Pulmonary artery endothelial cell (primary cell): ENCODE results near the gene AGA. TPM values are rescaled to one million over a fixed set of nuclear protein-coding genes. Genes with fewer than 3 reads are reported as not detected.

Experiments used
- DNase-seq: peaks from one replicate; pipeline ENCODE4 v3.0.0-alpha.2; 2011; ENCODE audit warnings: low read depth, low spot score
- total RNA-seq: library from RNA; depleted of rRNA; stranded (reverse); fragments of >200 nt; gene quantifications from 2 replicates; pipeline ENCODE4 v1.2.3, GENCODE V29; 2014

The AGA gene
- 20.3 and 35.4 TPM in 2 replicates for total RNA-seq

- peak; percentile 79 for DNase-seq
Observed at GRCh38 chr4:177441803-177442622, at the start of gene AGA. AGA (minus strand) TSS chr4:177442437; CDS start chr4:177442375, 62 bp downstream.

GRCh38 chr4:177492022-177492421 is 49.8 kb upstream of the AGA start:
- DNase-seq: no peak

GRCh38 chr4:177490769-177491168 is 48.5 kb upstream of the AGA start:
- no peak for DNase-seq

GRCh38 chr4:177489471-177490246 is 47.4 kb upstream of the AGA start:
- DNase-seq: no peak

GRCh38 chr4:177487977-177488376 is 45.7 kb upstream of the AGA start:
- DNase-seq: no peak

- DNase-seq: no peak
Observed at GRCh38 chr4:177485528-177485927, 43.3 kb upstream of the AGA start.

- no peak for DNase-seq
Observed at GRCh38 chr4:177484613-177485021, 42.4 kb upstream of the AGA start.

GRCh38 chr4:177483760-177484159 is 41.5 kb upstream of the AGA start:
- DNase-seq: no peak

- DNase-seq: no peak
Observed at GRCh38 chr4:177483271-177483670, 41.0 kb upstream of the AGA start.

- no peak for DNase-seq
Observed at GRCh38 chr4:177482367-177482766, 40.1 kb upstream of the AGA start.

GRCh38 chr4:177480795-177481194 is 38.6 kb upstream of the AGA start:
- no peak for DNase-seq

- no peak for DNase-seq
Observed at GRCh38 chr4:177479063-177479462, 36.8 kb upstream of the AGA start.

GRCh38 chr4:177478496-177478895 is 36.3 kb upstream of the AGA start:
- no peak for DNase-seq

- DNase-seq: no peak
Observed at GRCh38 chr4:177473991-177474390, 31.8 kb upstream of the AGA start.

- no peak for DNase-seq
Observed at GRCh38 chr4:177464026-177464425, 21.8 kb upstream of the AGA start.

GRCh38 chr4:177461606-177462005 is 19.4 kb upstream of the AGA start:
- no peak for DNase-seq

GRCh38 chr4:177460460-177460859 is 18.2 kb upstream of the AGA start:
- no peak for DNase-seq

- DNase-seq: no peak
Observed at GRCh38 chr4:177455561-177455970, 13.3 kb upstream of the AGA start.

- DNase-seq: no peak
Observed at GRCh38 chr4:177453116-177453515, 10.9 kb upstream of the AGA start.

GRCh38 chr4:177451108-177451500 is 8.9 kb upstream of the AGA start:
- DNase-seq: no peak

- no peak for DNase-seq
Observed at GRCh38 chr4:177450426-177451107, 8.3 kb upstream of the AGA start.

GRCh38 chr4:177448850-177449249 is 6.6 kb upstream of the AGA start:
- no peak for DNase-seq
